ENCODE results near the gene DOCK3.
"Not testable (repeated sequence)": the region's sequence is repeated elsewhere in the genome, so short reads cannot be mapped to it uniquely, and the experiment has no call there.

DOCK3 gene

GRCh38 chr3:51123531-51123930 is 448.8 kb downstream of the DOCK3 start:
- no peak for DNase-seq

- not testable (repeated sequence) for DNase-seq
Observed at GRCh38 chr3:51131607-51132006, 456.9 kb downstream of the DOCK3 start.

- DNase-seq, result no peak
Observed at GRCh38 chr3:51137715-51138114, 463.0 kb downstream of the DOCK3 start.

- DNase-seq, result no peak
Observed at GRCh38 chr3:51139616-51140015, 464.9 kb downstream of the DOCK3 start.

GRCh38 chr3:51141573-51141972 is 466.8 kb downstream of the DOCK3 start:
- no peak for DNase-seq

- no peak for DNase-seq
Observed at GRCh38 chr3:51145811-51146585, 471.3 kb downstream of the DOCK3 start.

GRCh38 chr3:51146781-51147180 is 472.1 kb downstream of the DOCK3 start:
- no peak for DNase-seq

- no peak for DNase-seq
Observed at GRCh38 chr3:51156147-51156546, 481.4 kb downstream of the DOCK3 start.

GRCh38 chr3:51163051-51163450 is 488.3 kb downstream of the DOCK3 start:
- DNase-seq, result no peak

GRCh38 chr3:51173518-51174271 is 499.0 kb downstream of the DOCK3 start:
- DNase-seq, result no peak

GRCh38 chr3:51176923-51177322 is 502.2 kb downstream of the DOCK3 start:
- DNase-seq, result no peak

GRCh38 chr3:51186446-51186845 is 511.7 kb downstream of the DOCK3 start:
- not testable (repeated sequence) for DNase-seq

GRCh38 chr3:51190199-51190598 is 515.5 kb downstream of the DOCK3 start:
- no peak for DNase-seq

- no peak for DNase-seq
Observed at GRCh38 chr3:51190827-51191226, 516.1 kb downstream of the DOCK3 start.

- no peak for DNase-seq
Observed at GRCh38 chr3:51191768-51192167, 517.0 kb downstream of the DOCK3 start.

- no peak for DNase-seq
Observed at GRCh38 chr3:51198477-51198876, 523.8 kb downstream of the DOCK3 start.

GRCh38 chr3:51199296-51199695 is 524.6 kb downstream of the DOCK3 start:
- DNase-seq, result not testable (repeated sequence)

GRCh38 chr3:51216291-51216690 is 541.6 kb downstream of the DOCK3 start:
- DNase-seq, result no peak

- no peak for DNase-seq
Observed at GRCh38 chr3:51221959-51222358, 547.2 kb downstream of the DOCK3 start.

- no peak for DNase-seq
Observed at GRCh38 chr3:51224283-51224682, 549.6 kb downstream of the DOCK3 start.

GRCh38 chr3:51224843-51225242 is 550.1 kb downstream of the DOCK3 start:
- DNase-seq, result no peak

- no peak for DNase-seq
Observed at GRCh38 chr3:51242939-51243338, 568.2 kb downstream of the DOCK3 start.

- no peak for DNase-seq
Observed at GRCh38 chr3:51243924-51244323, 569.2 kb downstream of the DOCK3 start.

GRCh38 chr3:51245867-51246266 is 571.1 kb downstream of the DOCK3 start:
- DNase-seq, result no peak
